ENCODE measurements around the gene SDSL.

DNA sequence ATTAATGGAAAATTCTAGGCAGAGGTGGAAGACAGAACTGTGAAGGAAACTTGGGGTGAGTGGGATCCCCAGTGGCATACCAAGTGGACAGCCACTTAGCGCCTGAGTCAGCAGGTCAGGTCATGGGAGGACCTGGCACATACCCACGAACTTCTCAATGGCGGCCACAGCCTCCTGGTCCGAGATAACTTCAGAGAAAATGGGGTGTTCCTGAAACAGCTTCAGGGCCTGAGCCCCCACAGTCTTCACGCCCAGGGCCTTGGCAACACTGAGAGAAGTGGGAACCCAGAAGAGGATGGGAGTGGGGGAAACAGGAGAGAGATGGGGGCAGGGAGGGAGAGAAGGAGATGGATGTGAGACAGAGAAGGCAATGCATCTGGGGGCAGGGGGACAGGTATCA is 28.4 kb upstream of the SDSL start:
- TF ChIP-seq POLR2A (IDR thresholded peaks at IDR 0.05) (no peak), CTCF (IDR thresholded peaks at IDR 0.05) (no peak), EP300 (IDR thresholded peaks at IDR 0.05) (no peak), POLR2AphosphoS5 (IDR thresholded peaks at IDR 0.05) (no peak)

Measured in sigmoid colon (tissue), 4 donors.